Measurements from ENCODE around the gene TMEM59L.

DNA sequence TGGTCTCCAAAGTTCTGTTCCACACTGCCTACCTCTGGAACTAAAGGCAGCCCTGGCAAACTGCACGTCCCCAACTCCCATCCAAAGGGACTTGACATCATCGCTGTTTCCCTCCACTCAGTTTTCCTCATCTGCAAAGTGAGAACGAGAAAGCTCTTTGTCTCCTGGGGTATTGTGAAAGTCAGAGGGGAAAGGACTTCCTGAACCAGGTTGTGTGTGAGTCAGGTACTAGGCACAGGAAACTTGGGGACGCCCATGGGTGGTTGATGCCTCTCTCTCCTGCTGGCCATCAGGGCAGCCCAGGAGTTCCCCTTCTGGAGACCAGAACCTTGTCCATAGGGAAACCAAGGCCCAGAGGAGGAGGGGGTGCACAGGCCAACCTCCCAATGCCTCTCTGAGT lies 10.8 kb upstream of the TMEM59L start:
- TF ChIP-seq POLR2A (IDR thresholded peaks at IDR 0.05; ENCODE audit: low read length) (no peak), GATA1 (IDR thresholded peaks at IDR 0.05; ENCODE audit: low read depth, low read length) (no peak)

All from erythroblast (primary cell).